NOMO-1 treated with DMSO at 0.1 percent for 48 hours (cell line): Measurements from ENCODE around the gene CCDC91.
"Not testable (repeated sequence)": the region's sequence is repeated elsewhere in the genome, so short reads cannot be mapped to it uniquely, and the experiment has no call there.

Experiments used
- DNase-seq: peaks from one replicate; lab custom pipeline; 2025; ENCODE audit not compliant: unreplicated experiment; lab: John Stamatoyannopoulos, UW

CCDC91 gene

GRCh38 chr12:28351414-28351813 is 161.2 kb downstream of the CCDC91 start:
- no peak for DNase-seq

GRCh38 chr12:28355161-28355560 is 164.9 kb downstream of the CCDC91 start:
- no peak for DNase-seq

GRCh38 chr12:28360253-28360652 is 170.0 kb downstream of the CCDC91 start:
- DNase-seq: no peak

- DNase-seq: no peak
Measured at GRCh38 chr12:28367326-28367725, 177.1 kb downstream of the CCDC91 start.

GRCh38 chr12:28367993-28368392 is 177.7 kb downstream of the CCDC91 start:
- DNase-seq: no peak

GRCh38 chr12:28369483-28369882 is 179.2 kb downstream of the CCDC91 start:
- no peak for DNase-seq

GRCh38 chr12:28374556-28374955 is 184.3 kb downstream of the CCDC91 start:
- no peak for DNase-seq

- no peak for DNase-seq
Measured at GRCh38 chr12:28378736-28379135, 188.5 kb downstream of the CCDC91 start.

- not testable (repeated sequence) for DNase-seq
Measured at GRCh38 chr12:28379779-28380178, 189.5 kb downstream of the CCDC91 start.

GRCh38 chr12:28383368-28383767 is 193.1 kb downstream of the CCDC91 start:
- no peak for DNase-seq

- no peak for DNase-seq
Measured at GRCh38 chr12:28388879-28389278, 198.6 kb downstream of the CCDC91 start.

GRCh38 chr12:28390206-28390605 is 199.9 kb downstream of the CCDC91 start:
- no peak for DNase-seq

GRCh38 chr12:28390761-28391385 is 200.6 kb downstream of the CCDC91 start:
- DNase-seq: no peak

GRCh38 chr12:28409892-28410291 is 219.6 kb downstream of the CCDC91 start:
- DNase-seq: no peak

GRCh38 chr12:28413460-28414109 is 223.3 kb downstream of the CCDC91 start:
- DNase-seq: peak; percentile 12

GRCh38 chr12:28415755-28416154 is 225.5 kb downstream of the CCDC91 start:
- no peak for DNase-seq

- DNase-seq: no peak
Measured at GRCh38 chr12:28421374-28421773, 231.1 kb downstream of the CCDC91 start.

- DNase-seq: no peak
Measured at GRCh38 chr12:28424965-28425364, 234.7 kb downstream of the CCDC91 start.

GRCh38 chr12:28425526-28425925 is 235.3 kb downstream of the CCDC91 start:
- DNase-seq: no peak

- DNase-seq: no peak
Measured at GRCh38 chr12:28427046-28427445, 236.8 kb downstream of the CCDC91 start.

GRCh38 chr12:28440081-28440608 is 249.9 kb downstream of the CCDC91 start:
- no peak for DNase-seq

GRCh38 chr12:28442101-28442500 is 251.8 kb downstream of the CCDC91 start:
- DNase-seq: no peak

GRCh38 chr12:28443337-28443736 is 253.1 kb downstream of the CCDC91 start:
- DNase-seq: no peak
